GM18507 (cell line): ENCODE measurements around the gene OCA2.

ENCODE experiments used
- DNase-seq: peaks from one replicate; pipeline ENCODE4 v3.0.0; 2011; ENCODE audit warnings: low read depth; ENCODE audit not compliant: insufficient read length; ENCODE audit errors: extremely low spot score
- FAIRE-seq: peaks from 2 replicates; lab custom pipeline; 2011; peaks lifted over from hg19 to GRCh38; lab: Jason Lieb, UNC

Gene OCA2

GRCh38 chr15:27844018-27844666 is 255.0 kb downstream of the OCA2 start:
- DNase-seq (no peak), FAIRE-seq (no peak)

GRCh38 chr15:27843146-27843545 is 256.0 kb downstream of the OCA2 start:
- no peak for FAIRE-seq
- no peak for DNase-seq

- FAIRE-seq (no peak), DNase-seq (no peak)
These were observed 256.6 kb downstream of the OCA2 start for GRCh38 chr15:27842526-27842925.

GRCh38 chr15:27835233-27835939 is 263.7 kb downstream of the OCA2 start:
- FAIRE-seq (no peak), DNase-seq (no peak)

GRCh38 chr15:27834684-27835083 is 264.4 kb downstream of the OCA2 start:
- FAIRE-seq (no peak), DNase-seq (no peak)

- FAIRE-seq, result no peak
- DNase-seq, result no peak
These were observed 265.1 kb downstream of the OCA2 start for GRCh38 chr15:27833974-27834373.

GRCh38 chr15:27833178-27833577 is 265.9 kb downstream of the OCA2 start:
- FAIRE-seq, result no peak

GRCh38 chr15:27832237-27832596 is 266.9 kb downstream of the OCA2 start:
- no peak for DNase-seq
- FAIRE-seq, result no peak

More at GRCh38 chr15:27833178-27833577, 265.9 kb downstream of the OCA2 start:
- DNase-seq, result no peak

GRCh38 chr15:27831384-27832236 is 267.5 kb downstream of the OCA2 start:
- FAIRE-seq (no peak), DNase-seq (no peak)

GRCh38 chr15:27828746-27829145 is 270.4 kb downstream of the OCA2 start:
- FAIRE-seq, result no peak

GRCh38 chr15:27826902-27827714 is 272.0 kb downstream of the OCA2 start:
- DNase-seq (no peak), FAIRE-seq (no peak)

More at GRCh38 chr15:27828746-27829145, 270.4 kb downstream of the OCA2 start:
- DNase-seq, result no peak

- no peak for DNase-seq
- FAIRE-seq, result no peak
These were observed 272.7 kb downstream of the OCA2 start for GRCh38 chr15:27826411-27826810.

- FAIRE-seq (no peak), DNase-seq (no peak)
These were observed 274.2 kb downstream of the OCA2 start for GRCh38 chr15:27824841-27825422.

GRCh38 chr15:27821273-27821672 is 277.8 kb downstream of the OCA2 start:
- DNase-seq (no peak), FAIRE-seq (no peak)

GRCh38 chr15:27820722-27821121 is 278.4 kb downstream of the OCA2 start:
- no peak for DNase-seq
- no peak for FAIRE-seq

- FAIRE-seq (no peak), DNase-seq (no peak)
These were observed 278.9 kb downstream of the OCA2 start for GRCh38 chr15:27820232-27820631.

- DNase-seq (no peak), FAIRE-seq (no peak)
These were observed 281.9 kb downstream of the OCA2 start for GRCh38 chr15:27817258-27817657.

GRCh38 chr15:27816790-27817189 is 282.3 kb downstream of the OCA2 start:
- FAIRE-seq (no peak), DNase-seq (no peak)

- DNase-seq (no peak), FAIRE-seq (no peak)
These were observed 284.1 kb downstream of the OCA2 start for GRCh38 chr15:27815035-27815434.
